ENCODE measurements around the gene KLK1. TPM values are rescaled to one million over a fixed set of nuclear protein-coding genes. Genes with fewer than 3 reads are reported as not detected.

KLK1 gene
- polyA plus RNA-seq, 6 donors from 2014 or later = 1.2 to 6.7 (median 2.0) TPM

- ATAC-seq (ENCODE audit: low read depth in 2 of 2) = no peak
- H3K4me1 Mint-ChIP-seq = peaks cover 10 to 22% (median 21%) of the 10 kb centered on the region in 3 donors
- DNase-seq = no peak
- peak within 1 kb of the TSS in 4 of 8 donors; percentile 9 to 54 (median 22) for H3K4me3 Mint-ChIP-seq
- peaks cover 0 to 2% (median 0%) of the 10 kb centered on the region in 7 donors for H3K9me3 Mint-ChIP-seq
- H3K27ac Mint-ChIP-seq = no peak within 1 kb of the TSS
- H3K36me3 Mint-ChIP-seq = peaks cover 0 to 17% of the 10 kb centered on the region in 2 donors
- H3K27me3 Mint-ChIP-seq = peaks cover 22 to 59% (median 58%) of the 10 kb centered on the region in 3 donors
Measured at GRCh38 chr19:50833117-50833801, 9.7 kb upstream of the KLK1 start, which contains the start of gene KLK15. Gene KLK15, minus strand, starts transcription at chr19:50833574. Its CDS starts 2,082 bp downstream, at chr19:50831492.

DNA sequence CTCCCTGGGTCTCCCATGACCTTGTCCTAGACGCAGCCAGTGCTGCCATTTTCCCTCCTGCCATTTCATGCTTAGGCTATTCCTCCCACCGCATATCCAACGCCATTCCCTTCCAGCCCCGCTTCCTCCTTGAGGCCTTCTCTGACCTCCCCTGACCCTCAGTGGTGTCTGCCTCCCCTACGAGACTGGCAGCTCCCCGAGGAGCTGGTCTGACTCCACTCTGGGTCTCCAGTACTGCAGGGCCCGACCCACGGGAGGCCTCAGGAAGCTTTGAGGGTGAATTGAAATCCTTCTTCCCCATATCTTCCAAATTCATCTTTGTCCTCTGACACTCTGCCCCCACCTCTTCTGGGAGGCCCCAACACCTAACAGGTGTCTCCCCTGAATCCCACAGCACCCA, 9.1 kb upstream of the KLK1 start:
- ATAC-seq (ENCODE audit: low read depth in 2 of 2) (no peak), DNase-seq (no peak)
- Mint-ChIP-seq H3K27me3 (peaks cover 22 to 59% (median 59%) of the 10 kb centered on the region in 3 donors), H3K4me1 (peaks cover 10 to 21% (median 20%) of the 10 kb centered on the region in 3 donors), H3K27ac (no peak overlapping the region), H3K9me3 (peaks cover 0 to 2% (median 0%) of the 10 kb centered on the region in 7 donors), H3K4me3 (peak overlapping the region in 1 of 8 donors; percentile 9), H3K36me3 (peaks cover 0 to 17% of the 10 kb centered on the region in 2 donors)

GRCh38 chr19:50831026-50831396, 7.4 kb upstream of the KLK1 start:
- H3K36me3 Mint-ChIP-seq = peaks cover 0 to 17% of the 10 kb centered on the region in 2 donors
- H3K27me3 Mint-ChIP-seq = peaks cover 22 to 60% (median 57%) of the 10 kb centered on the region in 3 donors
- H3K4me3 Mint-ChIP-seq = no peak overlapping the region
- H3K9me3 Mint-ChIP-seq = peaks cover 0 to 4% (median 0%) of the 10 kb centered on the region in 7 donors
- H3K27ac Mint-ChIP-seq = peak overlapping the region in 1 of 6 donors; percentile 28
- ATAC-seq (ENCODE audit: low read depth in 2 of 2) (no peak), DNase-seq (no peak)
- H3K4me1 Mint-ChIP-seq = peaks cover 3 to 11% (median 8%) of the 10 kb centered on the region in 3 donors

- no peak overlapping the region for H3K27ac Mint-ChIP-seq
Measured at GRCh38 chr19:50830266-50831025, 6.9 kb upstream of the KLK1 start.

GRCh38 chr19:50829801-50830200, 6.2 kb upstream of the KLK1 start:
- Mint-ChIP-seq H3K4me1 (peaks cover 0 to 3% (median 2%) of the 10 kb centered on the region in 3 donors), H3K27ac (no peak overlapping the region), H3K36me3 (peaks cover 0 to 17% of the 10 kb centered on the region in 2 donors), H3K4me3 (no peak overlapping the region), H3K9me3 (peaks cover 0 to 4% (median 0%) of the 10 kb centered on the region in 7 donors), H3K27me3 (peaks cover 23 to 61% (median 59%) of the 10 kb centered on the region in 3 donors)
- no peak for ATAC-seq (ENCODE audit: low read depth in 2 of 2)
- no peak for DNase-seq

More at GRCh38 chr19:50830266-50831025, 6.9 kb upstream of the KLK1 start:
- Mint-ChIP-seq H3K36me3 (peaks cover 0 to 17% of the 10 kb centered on the region in 2 donors), H3K27me3 (peaks cover 23 to 61% (median 59%) of the 10 kb centered on the region in 3 donors), H3K9me3 (peaks cover 0 to 4% (median 0%) of the 10 kb centered on the region in 7 donors), H3K4me3 (no peak overlapping the region), H3K4me1 (peaks cover 3 to 9% (median 4%) of the 10 kb centered on the region in 3 donors)
- ATAC-seq (ENCODE audit: low read depth in 2 of 2) (no peak), DNase-seq (no peak)

GRCh38 chr19:50827476-50827875, 3.9 kb upstream of the KLK1 start:
- Mint-ChIP-seq H3K27me3 (peaks cover 26 to 57% (median 50%) of the 10 kb centered on the region in 3 donors), H3K9me3 (peaks cover 0 to 4% (median 0%) of the 10 kb centered on the region in 7 donors), H3K27ac (peak overlapping the region in 2 of 6 donors; percentile 59 to 72), H3K4me3 (no peak overlapping the region), H3K36me3 (peaks cover 0 to 2% of the 10 kb centered on the region in 2 donors), H3K4me1 (peaks cover 1 to 8% (median 6%) of the 10 kb centered on the region in 3 donors)
- no peak for ATAC-seq (ENCODE audit: low read depth in 2 of 2)
- no peak for DNase-seq

DNA sequence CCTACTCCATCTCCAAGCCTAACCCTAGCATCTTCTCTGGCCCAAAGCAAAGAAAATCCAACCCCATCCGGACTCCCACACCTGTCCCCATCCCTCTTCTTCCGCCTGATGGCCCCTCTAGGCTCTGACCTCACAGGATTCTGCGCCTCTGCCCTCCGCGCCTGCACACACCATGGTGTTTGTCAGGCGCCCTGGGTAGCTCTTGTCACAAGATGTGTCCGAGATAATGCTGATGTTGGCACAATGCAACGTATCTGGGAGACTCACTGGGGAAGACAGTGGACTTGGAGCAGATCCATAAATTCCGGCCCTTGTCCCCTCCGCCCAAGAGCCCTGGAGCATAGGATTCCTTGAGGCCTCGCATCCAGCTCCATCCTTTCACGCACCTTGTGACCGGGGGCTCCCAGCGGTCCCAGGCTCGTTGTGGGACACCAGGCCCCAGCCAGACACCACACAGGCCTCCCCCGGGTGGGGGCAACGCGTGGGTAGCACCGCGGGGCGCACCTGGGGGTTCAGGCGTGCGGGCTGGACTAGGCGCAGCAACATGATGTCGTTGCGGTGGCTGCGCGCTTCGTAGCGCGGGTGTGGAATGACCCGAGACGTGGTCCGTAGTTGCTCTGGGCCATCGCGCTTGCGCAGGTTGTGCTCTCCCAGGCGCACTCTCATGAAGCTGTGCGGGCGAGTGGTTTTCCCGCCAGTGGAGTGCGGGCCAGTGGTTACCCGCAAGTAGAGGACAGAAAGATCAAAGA, 3.1 kb upstream of the KLK1 start:
- DNase-seq (no peak), ATAC-seq (ENCODE audit: low read depth in 2 of 2) (no peak)
- H3K27me3 Mint-ChIP-seq = peaks cover 29 to 57% (median 50%) of the 10 kb centered on the region in 3 donors
- H3K4me3 Mint-ChIP-seq = no peak overlapping the region
- peak overlapping the region in 1 of 6 donors; percentile 3 for H3K27ac Mint-ChIP-seq
- H3K9me3 Mint-ChIP-seq = peaks cover 0 to 4% (median 0%) of the 10 kb centered on the region in 7 donors
- peaks cover 10 to 14% (median 13%) of the 10 kb centered on the region in 3 donors for H3K4me1 Mint-ChIP-seq
- H3K36me3 Mint-ChIP-seq = no peaks in the 10 kb centered on the region

DNA sequence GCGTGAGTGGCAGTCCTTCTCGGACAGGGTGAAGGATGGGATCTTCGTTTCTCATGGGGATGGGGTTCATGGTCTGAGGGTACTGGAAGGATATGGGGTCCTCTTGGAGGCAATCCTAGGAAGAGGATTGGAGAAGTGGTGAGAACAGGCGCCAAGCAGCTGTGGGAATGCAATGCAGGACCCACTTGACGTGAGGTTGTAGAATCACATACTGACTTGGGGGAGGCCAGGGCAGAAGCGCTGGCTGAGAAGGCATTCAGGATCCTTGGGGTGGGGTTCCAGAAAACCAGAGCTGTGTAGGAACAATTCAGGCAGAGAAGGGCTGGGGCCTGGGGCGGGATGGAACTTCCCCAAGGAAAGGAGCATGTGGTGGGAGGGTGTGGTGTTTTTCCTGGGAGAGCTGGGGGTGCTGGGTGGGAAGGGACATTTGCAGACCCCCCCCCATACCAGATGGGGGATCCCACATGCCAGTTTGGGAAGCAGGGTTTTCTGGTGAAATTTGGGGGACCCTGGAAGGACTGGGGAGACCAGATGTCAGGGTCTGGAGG, 852 bp downstream of the KLK1 start:
- Mint-ChIP-seq H3K4me1 (peaks cover 40 to 47% (median 46%) of the 10 kb centered on the region in 3 donors), H3K27me3 (peaks cover 37 to 77% (median 61%) of the 10 kb centered on the region in 3 donors), H3K36me3 (no peaks in the 10 kb centered on the region), H3K9me3 (peaks cover 0 to 4% (median 0%) of the 10 kb centered on the region in 7 donors), H3K4me3 (peak overlapping the region in 2 of 8 donors; percentile 20 to 69), H3K27ac (no peak overlapping the region)
- no peak for DNase-seq
- no peak for ATAC-seq (ENCODE audit: low read depth in 2 of 2)

DNA sequence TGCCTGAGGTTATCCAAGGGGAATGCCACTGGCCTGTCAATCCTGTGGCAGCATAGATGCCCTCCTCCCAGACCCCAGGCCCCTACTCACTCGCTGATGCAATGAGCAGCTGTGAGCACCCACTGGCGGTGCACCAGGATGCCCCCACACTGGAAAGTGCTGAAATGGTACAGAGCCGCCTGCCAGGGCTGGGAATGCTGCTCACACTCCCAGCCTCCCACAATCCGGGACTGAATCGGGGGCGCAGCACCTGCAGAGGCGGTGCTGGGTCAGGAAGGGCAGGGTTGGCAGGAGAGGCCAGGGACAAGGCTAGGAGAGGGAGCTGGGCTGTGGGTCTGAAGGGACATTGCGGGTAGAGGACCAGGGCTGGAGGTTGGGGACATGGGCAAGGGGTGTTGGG, 2.0 kb downstream of the KLK1 start:
- ATAC-seq (ENCODE audit: low read depth in 2 of 2) (no peak), DNase-seq (no peak)
- H3K27me3 Mint-ChIP-seq = peaks cover 36 to 77% (median 60%) of the 10 kb centered on the region in 3 donors
- H3K36me3 Mint-ChIP-seq = no peaks in the 10 kb centered on the region
- peak overlapping the region in 3 of 6 donors; percentile 7 to 57 (median 37) for H3K27ac Mint-ChIP-seq
- H3K4me3 Mint-ChIP-seq = peak overlapping the region in 2 of 8 donors; percentile 66 to 81
- H3K4me1 Mint-ChIP-seq = peaks cover 44 to 54% (median 51%) of the 10 kb centered on the region in 3 donors
- H3K9me3 Mint-ChIP-seq = peaks cover 0 to 3% (median 0%) of the 10 kb centered on the region in 7 donors

GRCh38 chr19:50821248-50821612, 2.4 kb downstream of the KLK1 start:
- Mint-ChIP-seq H3K9me3 (peaks cover 0 to 5% (median 0%) of the 10 kb centered on the region in 7 donors), H3K36me3 (no peaks in the 10 kb centered on the region), H3K4me1 (peaks cover 44 to 54% (median 52%) of the 10 kb centered on the region in 3 donors), H3K27ac (peak overlapping the region in 4 of 6 donors; percentile 24 to 69 (median 61)), H3K4me3 (peak overlapping the region in 5 of 8 donors; percentile 15 to 73 (median 59)), H3K27me3 (peaks cover 38 to 77% (median 60%) of the 10 kb centered on the region in 3 donors)
- DNase-seq (no peak), ATAC-seq (ENCODE audit: low read depth in 2 of 2) (no peak)

DNA sequence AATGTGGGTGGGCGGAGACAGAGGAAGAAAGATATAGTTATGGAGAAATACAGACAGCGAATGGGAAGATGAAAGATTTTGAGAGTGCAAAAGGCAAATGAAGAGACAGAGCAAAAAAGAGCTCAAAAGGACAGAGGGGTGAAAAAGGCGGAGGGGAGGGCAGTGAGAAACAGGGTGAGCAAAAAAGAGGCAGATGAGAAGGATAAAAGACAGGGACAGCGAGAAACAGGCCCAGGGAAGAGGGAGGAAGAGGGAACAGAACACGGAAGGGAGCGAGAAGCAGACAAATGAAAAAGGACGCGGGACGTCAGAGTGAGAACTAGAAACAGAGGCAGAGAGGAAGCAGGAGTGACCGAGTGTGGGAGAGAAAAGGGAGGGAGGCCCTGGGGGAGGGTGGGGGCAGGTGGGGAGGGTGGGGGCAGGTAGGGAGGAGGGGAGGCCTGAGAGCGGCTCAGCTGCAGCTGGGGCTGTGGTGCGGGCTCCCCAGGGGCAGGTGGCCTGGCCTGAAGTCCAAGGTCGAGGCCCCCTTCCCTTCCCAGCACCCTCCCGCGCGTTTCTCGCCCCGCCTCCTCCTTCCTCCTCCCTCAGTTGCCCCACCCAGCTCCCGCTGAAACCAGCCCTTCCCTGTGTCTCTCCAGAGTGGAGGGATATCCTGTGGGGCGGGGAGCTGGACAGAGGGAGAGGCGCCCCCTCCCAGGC, 2.9 kb downstream of the KLK1 start:
- H3K4me1 Mint-ChIP-seq = peaks cover 44 to 54% (median 51%) of the 10 kb centered on the region in 3 donors

GRCh38 chr19:50820086-50820485, 3.5 kb downstream of the KLK1 start:
- peaks cover 0 to 6% (median 0%) of the 10 kb centered on the region in 7 donors for H3K9me3 Mint-ChIP-seq
- peaks cover 44 to 54% (median 51%) of the 10 kb centered on the region in 3 donors for H3K4me1 Mint-ChIP-seq
- peak overlapping the region in 5 of 6 donors; percentile 31 to 89 (median 57) for H3K27ac Mint-ChIP-seq
- peak; percentile 34 to 41 for ATAC-seq (ENCODE audit: low read depth in 2 of 2)
- H3K4me3 Mint-ChIP-seq = peak overlapping the region; percentile 42 to 91 (median 70)
- DNase-seq = peak; percentile 19
- H3K27me3 Mint-ChIP-seq = peaks cover 37 to 80% (median 61%) of the 10 kb centered on the region in 3 donors
- H3K36me3 Mint-ChIP-seq = no peaks in the 10 kb centered on the region

More for the DNA sequence above, 2.9 kb downstream of the KLK1 start:
- ATAC-seq (ENCODE audit: low read depth in 2 of 2) (no peak), DNase-seq (no peak)
- H3K36me3 Mint-ChIP-seq = no peaks in the 10 kb centered on the region
- peaks cover 0 to 6% (median 0%) of the 10 kb centered on the region in 7 donors for H3K9me3 Mint-ChIP-seq
- peaks cover 37 to 75% (median 58%) of the 10 kb centered on the region in 3 donors for H3K27me3 Mint-ChIP-seq
- peak overlapping the region in 4 of 6 donors; percentile 24 to 82 (median 68) for H3K27ac Mint-ChIP-seq
- H3K4me3 Mint-ChIP-seq = peak overlapping the region; percentile 42 to 91 (median 72)

All from naive B cell (primary cell).